GM12874 (cell line): Measurements from ENCODE around the gene REPS2.

Experiments used
- TF ChIP-seq, protein P1 (sequence below): IDR thresholded peaks from 2 replicates; pipeline ENCODE4 v1.5.1; 2011; ENCODE audit warnings: low read depth, mild to moderate bottlenecking, control low read depth, low read length, moderate library complexity; ENCODE audit not compliant: insufficient read depth

Gene REPS2

GRCh38 chrX:16918979-16919378 is 27.5 kb upstream of the REPS2 start:
- TF ChIP-seq, protein P1, sequence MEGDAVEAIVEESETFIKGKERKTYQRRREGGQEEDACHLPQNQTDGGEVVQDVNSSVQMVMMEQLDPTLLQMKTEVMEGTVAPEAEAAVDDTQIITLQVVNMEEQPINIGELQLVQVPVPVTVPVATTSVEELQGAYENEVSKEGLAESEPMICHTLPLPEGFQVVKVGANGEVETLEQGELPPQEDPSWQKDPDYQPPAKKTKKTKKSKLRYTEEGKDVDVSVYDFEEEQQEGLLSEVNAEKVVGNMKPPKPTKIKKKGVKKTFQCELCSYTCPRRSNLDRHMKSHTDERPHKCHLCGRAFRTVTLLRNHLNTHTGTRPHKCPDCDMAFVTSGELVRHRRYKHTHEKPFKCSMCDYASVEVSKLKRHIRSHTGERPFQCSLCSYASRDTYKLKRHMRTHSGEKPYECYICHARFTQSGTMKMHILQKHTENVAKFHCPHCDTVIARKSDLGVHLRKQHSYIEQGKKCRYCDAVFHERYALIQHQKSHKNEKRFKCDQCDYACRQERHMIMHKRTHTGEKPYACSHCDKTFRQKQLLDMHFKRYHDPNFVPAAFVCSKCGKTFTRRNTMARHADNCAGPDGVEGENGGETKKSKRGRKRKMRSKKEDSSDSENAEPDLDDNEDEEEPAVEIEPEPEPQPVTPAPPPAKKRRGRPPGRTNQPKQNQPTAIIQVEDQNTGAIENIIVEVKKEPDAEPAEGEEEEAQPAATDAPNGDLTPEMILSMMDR, result no peak

- TF ChIP-seq, protein P1, result no peak
Observed at GRCh38 chrX:16920075-16920474, 26.4 kb upstream of the REPS2 start.

DNA sequence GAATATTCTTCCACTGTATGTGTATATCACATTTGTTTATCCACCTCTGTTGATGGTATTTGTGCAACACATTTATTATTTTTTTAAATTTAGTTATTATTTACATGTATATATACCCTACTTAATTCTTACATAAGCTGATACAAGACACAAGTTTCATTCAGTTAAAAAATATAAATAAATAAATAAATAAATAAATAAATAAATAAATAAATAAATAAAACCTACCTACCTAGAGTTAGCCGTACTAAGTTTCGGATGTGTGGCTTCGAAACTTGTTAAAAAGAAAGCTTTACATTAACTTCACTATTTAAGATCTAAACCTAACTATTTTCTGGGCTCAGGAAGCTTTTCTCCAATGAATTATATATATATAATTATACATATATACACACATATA is 23.3 kb upstream of the REPS2 start:
- TF ChIP-seq, protein P1, result no peak

DNA sequence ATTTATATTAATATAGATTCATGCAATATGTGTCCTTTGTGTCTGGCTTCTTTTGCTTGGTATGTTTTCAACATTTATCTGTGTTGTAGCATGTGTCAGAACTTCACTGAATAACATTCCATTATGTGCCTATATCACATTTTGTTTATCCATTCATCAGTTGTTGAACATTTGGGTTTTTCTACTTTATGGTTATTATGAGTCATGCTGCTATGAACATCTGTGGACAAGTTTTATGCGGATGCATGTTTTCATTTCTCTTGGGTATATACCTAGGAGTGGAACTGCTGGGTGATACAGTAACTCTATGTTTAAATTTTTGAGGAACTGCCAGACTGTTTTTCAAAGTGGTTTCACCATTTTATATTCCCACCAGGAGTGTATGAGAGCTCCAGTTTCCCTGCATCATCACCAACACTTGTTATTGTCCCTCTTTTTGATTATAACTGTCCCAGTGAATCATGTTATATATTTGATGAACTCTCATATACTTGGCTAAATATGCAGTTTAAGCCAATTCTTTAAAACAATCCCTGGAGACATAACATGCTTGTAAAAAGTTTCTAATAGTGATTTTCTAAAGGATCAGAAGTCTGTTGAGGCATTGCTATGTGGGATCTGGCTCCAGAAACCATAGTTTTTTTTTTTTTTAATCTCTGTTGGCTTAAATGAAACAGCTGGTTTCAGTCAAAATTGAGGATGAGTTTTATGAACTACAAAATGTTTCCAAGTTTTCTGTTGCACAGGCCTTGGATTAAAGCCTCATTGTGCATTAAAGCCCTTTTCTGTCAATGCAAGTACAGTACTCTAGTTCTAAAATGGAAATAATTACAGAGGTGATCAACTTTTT is 21.6 kb upstream of the REPS2 start:
- TF ChIP-seq, protein P1, result no peak

- TF ChIP-seq, protein P1, result no peak
Observed at GRCh38 chrX:16930392-16930791, 16.1 kb upstream of the REPS2 start.

DNA sequence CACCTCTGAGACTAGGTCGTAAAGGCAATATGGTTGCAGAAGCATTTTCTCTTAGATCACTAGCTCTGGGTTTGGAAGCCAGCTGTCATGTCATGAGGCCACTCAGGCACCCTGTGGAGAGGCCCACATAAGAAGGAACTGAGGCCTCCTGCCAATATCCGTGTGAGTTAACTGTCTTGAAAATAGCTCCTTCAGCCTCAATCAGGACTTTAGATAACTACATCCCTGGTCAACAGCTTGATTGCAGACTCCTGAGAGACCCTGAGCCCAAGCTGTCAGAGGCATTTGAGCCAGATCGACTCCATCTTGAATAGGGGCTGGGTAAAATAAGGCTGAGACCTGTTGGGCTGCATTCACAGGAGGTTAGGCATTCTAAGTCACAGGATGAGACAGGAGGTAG is 15.1 kb upstream of the REPS2 start:
- TF ChIP-seq, protein P1, result no peak

DNA sequence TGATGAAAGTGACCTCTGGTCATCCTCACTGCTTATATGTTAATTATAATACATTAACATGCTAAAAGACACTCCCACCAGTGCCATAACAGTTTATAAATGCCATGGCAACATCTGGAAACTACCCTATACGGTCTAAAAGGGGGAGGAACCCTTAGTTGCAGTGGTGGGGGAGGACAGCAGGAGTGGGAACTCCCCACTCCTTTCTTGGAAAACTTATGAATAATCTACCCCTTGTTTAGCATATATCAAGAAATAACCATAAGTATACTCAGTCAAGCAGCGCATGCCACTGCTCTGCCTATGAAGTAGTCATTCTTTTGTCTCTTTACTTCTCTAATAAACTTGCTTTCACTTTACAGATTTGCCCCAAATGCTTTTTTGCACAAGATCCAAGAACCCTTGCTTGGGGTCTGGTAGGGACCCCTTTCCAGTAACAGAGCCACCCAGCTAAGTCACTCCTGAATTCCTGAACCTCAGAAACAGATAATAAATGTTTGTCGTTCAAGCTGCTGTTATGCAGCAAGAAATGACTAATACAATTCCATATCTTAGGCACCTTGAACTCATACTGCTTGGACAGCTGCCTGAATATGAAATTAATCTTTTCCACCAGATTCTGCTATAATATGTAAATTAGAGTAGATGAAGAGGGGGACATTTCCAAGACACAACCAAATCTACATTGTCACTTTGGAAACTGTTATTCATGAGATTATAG is 14.4 kb upstream of the REPS2 start:
- TF ChIP-seq, protein P1, result no peak
